Adrenal gland (tissue), 12 donors: Measurements from ENCODE around the gene SLC22A14. TPM values are rescaled to one million over a fixed set of nuclear protein-coding genes. Genes with fewer than 3 reads are reported as not detected.

ENCODE experiments used
- DNase-seq, 7 donors: peaks; one replicate each; pipeline ENCODE4 v3.0.0-alpha.2; 2019 to 2020
- H3K27ac ChIP-seq, 5 donors: fragments of 200-600 bp; sonication (generic) in 4 of 5; 1 replicate in 3 of 5; 2 replicates in 2 of 5; pipeline versions ENCODE4 v1.5.1 to v1.8.0; 2016 to 2020; ENCODE audit warnings: mild to moderate bottlenecking in 1 of 5
- H3K27me3 ChIP-seq: fragments of 200-600 bp; 2 replicates; pipeline ENCODE4 v1.8.0; 2021
- H3K36me3 ChIP-seq, 2 donors: fragments of 200-600 bp; replicated peaks in 1 of 2; 1 replicate in 1 of 2; 2 replicates in 1 of 2; pipeline versions ENCODE4 v1.5.1 to v1.8.0; 2018 to 2022
- H3K4me1 ChIP-seq, 2 donors: fragments of 200-600 bp; replicated peaks in 1 of 2; 1 replicate in 1 of 2; 2 replicates in 1 of 2; pipeline versions ENCODE4 v1.5.1 to v1.8.0; 2018 to 2021
- H3K4me3 ChIP-seq, 4 donors: fragments of 200-600 bp; sonication (generic) in 3 of 4; one replicate each; pipeline ENCODE4 v1.5.1; 2016 to 2018
- H3K9me3 ChIP-seq, 3 donors: fragments of 200-600 bp; sonication (generic) in 1 of 3; replicated peaks in 1 of 3; 1 replicate in 2 of 3; 2 replicates in 1 of 3; pipeline versions ENCODE4 v1.5.1 to v1.8.0; 2016 to 2021
- CTCF ChIP-seq, 6 experiments: fragments of 450-650 bp in 4 of 6; fragments of 200-600 bp in 2 of 6; sonication (generic) in 1 of 6; IDR thresholded peaks; 1 replicate in 5 of 6; 2 replicates in 1 of 6; pipeline versions ENCODE4 v1.5.1 to v1.8.0; 2016 to 2021; ENCODE audit warnings: antibody characterized with exemption in 6 of 6, mild to moderate bottlenecking in 2 of 6, moderate library complexity in 1 of 6
- POLR2A ChIP-seq, 2 donors: fragments of 450-650 bp; IDR thresholded peaks; one replicate each; pipeline ENCODE4 v1.6.1; 2017; ENCODE audit warnings: antibody characterized with exemption in 2 of 2, mild to moderate bottlenecking in 2 of 2, moderate library complexity in 1 of 2
- WGBS, 4 donors: extraction: QIAGEN DNeasy Blood & Tissue Kit in 2 of 4; methylation state at CpG; one replicate each; pipeline versions ENCODE4 v1.1.5 to v1.1.7; 2013 to 2017; 5-methylcytosine and 5-hydroxymethylcytosine counted together
- intact Hi-C, 2 donors: fragments of 100-400 bp; cut with DNase I; formaldehyde crosslinking; loops; one replicate each; pipeline versions ENCODE4 v1.14.1 to v1.15.0; 2022 to 2023
- polyA plus RNA-seq, 3 donors: library from polyadenylated mRNA; stranded (reverse); fragments of 200-250 nt in 2 of 3; fragments of 350-450 nt in 1 of 3; fragmentation: Illumina TruSeq in 1 of 3; extraction: RNeasy Lipid Tissue Mini Kit (QIAGEN cat#74804) in 1 of 3; gene quantifications; one replicate each; pipeline ENCODE4 v1.2.3, GENCODE V29; 2013 to 2014
- total RNA-seq, 9 donors: library from RNA; depleted of rRNA in 4 of 9; stranded (reverse); fragments of >200 nt in 4 of 9; fragments of 120-200 nt in 1 of 9; fragmentation: NEBNext Ultra II Directional in 1 of 9; extraction: Animal tissue kit (Norgen Biotek cat#: 25700) in 1 of 9; gene quantifications; one replicate each; pipeline versions ENCODE4 v1.1.0 to v1.2.4, GENCODE V29; 2013 to 2023
- donor health status: healthy with polysubstance abuse.
- donor health status: Bipolar disorder and iron deficiency.
- donor health status: DM: yes; HTN: yes; CAD: no.
- donor health status: DM: no; HTN: no; CAD: no.
- donor health status: DM: no; HTN: no; CAD: no.
- donor health status: DM: yes; HTN: yes; CAD: no.

SLC22A14 gene
- total and polyA plus RNA-seq, 12 donors, result 0.07 to 0.32 (median 0.11) TPM; not detected in 5

GRCh38 chr3:38354588-38355330 is 72.7 kb downstream of the SLC22A14 start:
- TF ChIP-seq CTCF (IDR thresholded peaks at IDR 0.05) (no peak), POLR2A (IDR thresholded peaks at IDR 0.05) (no peak)
- Histone ChIP-seq H3K4me3 (no peak overlapping the region), H3K27me3 (no peaks in the 10 kb centered on the region), H3K27ac (no peak overlapping the region), H3K9me3 (no peaks in the 10 kb centered on the region), H3K4me1 (no peaks in the 10 kb centered on the region), H3K36me3 (no peaks in the 10 kb centered on the region)
- intact Hi-C loops, result no loop called here
- WGBS, 4 donors, result 84 to 87% (median 87%) methylated on average over 4 of the region's 4 CpGs
- peak in 2 of 7 donors; percentile 10 to 48 for DNase-seq

- no peaks in the 10 kb centered on the region for H3K4me1 ChIP-seq
- intact Hi-C loops, result no loop called here
- no peaks in the 10 kb centered on the region for H3K27me3 ChIP-seq
- DNase-seq, result no peak
- no peaks in the 10 kb centered on the region for H3K36me3 ChIP-seq
- H3K4me3 ChIP-seq, result no peak overlapping the region
- no peak overlapping the region for H3K27ac ChIP-seq
- H3K9me3 ChIP-seq, result no peaks in the 10 kb centered on the region
- TF ChIP-seq CTCF (IDR thresholded peaks at IDR 0.05), result no peak
- TF ChIP-seq POLR2A (IDR thresholded peaks at IDR 0.05), result no peak
- WGBS, 4 donors, result 95 to 98% (median 97%) methylated on average over 6 of the region's 6 CpGs
Observed at GRCh38 chr3:38359038-38359437, 76.9 kb downstream of the SLC22A14 start.

GRCh38 chr3:38360345-38360744 is 78.3 kb downstream of the SLC22A14 start:
- Histone ChIP-seq H3K27ac (no peak overlapping the region), H3K9me3 (no peaks in the 10 kb centered on the region), H3K36me3 (no peaks in the 10 kb centered on the region), H3K4me3 (no peak overlapping the region), H3K4me1 (no peaks in the 10 kb centered on the region), H3K27me3 (no peaks in the 10 kb centered on the region)
- TF ChIP-seq CTCF (IDR thresholded peaks at IDR 0.05), result no peak
- no peak for TF ChIP-seq POLR2A (IDR thresholded peaks at IDR 0.05)
- DNase-seq, result no peak
- intact Hi-C loops, result no loop called here
- WGBS, 4 donors, result 83 to 97% (median 93%) methylated on average over 1 to 3 of the region's 3 CpGs

GRCh38 chr3:38361496-38361895 is 79.4 kb downstream of the SLC22A14 start:
- Histone ChIP-seq H3K4me1 (no peaks in the 10 kb centered on the region), H3K27ac (no peak overlapping the region), H3K4me3 (no peak overlapping the region), H3K9me3 (no peaks in the 10 kb centered on the region), H3K27me3 (no peaks in the 10 kb centered on the region), H3K36me3 (no peaks in the 10 kb centered on the region)
- no peak for DNase-seq
- WGBS, 4 donors, result 69 to 75% (median 72%) methylated on average over 4 of the region's 4 CpGs
- TF ChIP-seq POLR2A (IDR thresholded peaks at IDR 0.05) (no peak), CTCF (IDR thresholded peaks at IDR 0.05) (no peak)
- intact Hi-C loops, result no loop called here
